ENCODE measurements around the gene NPAS3.

NPAS3 gene

DNA sequence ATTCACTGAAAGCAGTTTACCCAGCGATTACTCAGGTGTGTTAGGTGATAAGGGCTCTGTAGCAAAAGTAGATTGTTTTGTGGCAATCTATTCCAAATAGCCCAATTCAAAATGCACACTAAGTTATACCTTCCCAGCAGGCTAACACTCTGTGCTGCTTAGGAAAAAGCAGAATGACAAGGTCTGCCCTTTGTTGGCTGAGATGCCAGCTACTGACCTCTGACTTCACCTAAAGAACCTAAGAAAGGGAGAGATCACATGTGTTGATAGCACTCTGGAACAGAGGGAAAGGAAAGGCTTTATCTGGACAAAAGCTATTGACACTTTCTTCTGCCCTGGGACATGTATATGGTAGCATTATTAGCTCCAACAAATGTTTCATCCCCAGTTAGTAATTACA lies 609.9 kb downstream of the NPAS3 start:
- TF ChIP-seq, protein P1, sequence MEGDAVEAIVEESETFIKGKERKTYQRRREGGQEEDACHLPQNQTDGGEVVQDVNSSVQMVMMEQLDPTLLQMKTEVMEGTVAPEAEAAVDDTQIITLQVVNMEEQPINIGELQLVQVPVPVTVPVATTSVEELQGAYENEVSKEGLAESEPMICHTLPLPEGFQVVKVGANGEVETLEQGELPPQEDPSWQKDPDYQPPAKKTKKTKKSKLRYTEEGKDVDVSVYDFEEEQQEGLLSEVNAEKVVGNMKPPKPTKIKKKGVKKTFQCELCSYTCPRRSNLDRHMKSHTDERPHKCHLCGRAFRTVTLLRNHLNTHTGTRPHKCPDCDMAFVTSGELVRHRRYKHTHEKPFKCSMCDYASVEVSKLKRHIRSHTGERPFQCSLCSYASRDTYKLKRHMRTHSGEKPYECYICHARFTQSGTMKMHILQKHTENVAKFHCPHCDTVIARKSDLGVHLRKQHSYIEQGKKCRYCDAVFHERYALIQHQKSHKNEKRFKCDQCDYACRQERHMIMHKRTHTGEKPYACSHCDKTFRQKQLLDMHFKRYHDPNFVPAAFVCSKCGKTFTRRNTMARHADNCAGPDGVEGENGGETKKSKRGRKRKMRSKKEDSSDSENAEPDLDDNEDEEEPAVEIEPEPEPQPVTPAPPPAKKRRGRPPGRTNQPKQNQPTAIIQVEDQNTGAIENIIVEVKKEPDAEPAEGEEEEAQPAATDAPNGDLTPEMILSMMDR (conservative IDR thresholded peaks at IDR 0.05; ENCODE audit: control insufficient read depth, insufficient read depth, low read depth, low read length), result no peak
- no peak for DNase-seq (ENCODE audit: low read depth)
- no peak overlapping the region for H3K4me3 ChIP-seq (ENCODE audit: control insufficient read depth, low read depth, low read length)

DNA sequence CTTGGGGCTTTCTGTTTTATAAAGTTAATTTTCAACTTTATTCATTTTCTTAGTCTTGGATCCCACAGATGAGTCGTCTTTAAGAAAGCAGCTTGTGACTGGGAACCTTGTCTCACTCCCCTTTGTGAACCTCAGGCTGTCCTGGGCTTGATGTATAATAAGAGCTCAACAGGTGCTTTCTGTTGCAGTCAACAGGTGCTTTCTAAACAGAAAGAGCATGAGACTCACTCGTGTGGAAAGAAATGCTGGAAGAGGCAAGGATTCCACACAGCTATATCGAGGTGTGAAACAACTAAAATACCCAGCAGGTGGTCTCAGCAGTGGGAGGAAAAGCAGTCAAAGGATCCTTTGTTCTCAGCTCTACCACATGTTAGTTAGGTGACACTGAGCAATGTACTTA lies 613.3 kb downstream of the NPAS3 start:
- no peak overlapping the region for H3K4me3 ChIP-seq (ENCODE audit: control insufficient read depth, low read depth, low read length)
- DNase-seq (ENCODE audit: low read depth), result no peak
- TF ChIP-seq, protein P1 (conservative IDR thresholded peaks at IDR 0.05; ENCODE audit: control insufficient read depth, insufficient read depth, low read depth, low read length), result no peak

DNA sequence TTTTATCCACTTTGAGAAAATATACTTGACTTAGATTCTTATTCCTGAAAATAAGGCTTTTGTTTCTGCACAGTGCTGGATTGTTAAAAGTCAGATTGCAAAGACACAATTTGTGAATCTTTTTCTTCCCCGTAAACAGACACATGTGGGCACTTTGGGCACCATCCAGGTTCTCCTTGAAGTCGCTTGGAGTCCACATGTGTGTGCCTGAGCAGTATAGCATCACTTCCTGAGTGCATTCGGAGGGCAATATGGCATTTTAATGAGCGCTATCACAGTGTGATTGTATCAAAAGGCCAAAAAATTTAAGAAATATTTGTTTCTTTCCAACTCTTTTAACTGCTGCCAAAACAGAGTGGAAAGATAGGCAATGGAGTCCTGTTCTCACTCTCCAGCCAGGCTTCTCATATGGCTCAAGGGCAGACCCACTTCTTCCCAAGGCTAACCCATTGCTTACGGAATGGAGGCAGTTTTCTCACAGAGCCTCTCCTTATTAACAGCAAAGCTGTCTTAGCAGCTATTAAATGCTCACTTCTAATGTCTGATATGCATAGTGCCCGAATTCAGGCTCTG lies 615.1 kb downstream of the NPAS3 start:
- TF ChIP-seq, protein P1 (conservative IDR thresholded peaks at IDR 0.05; ENCODE audit: control insufficient read depth, insufficient read depth, low read depth, low read length), result no peak
- H3K4me3 ChIP-seq (ENCODE audit: control insufficient read depth, low read depth, low read length), result no peak overlapping the region
- DNase-seq (ENCODE audit: low read depth), result no peak

DNA sequence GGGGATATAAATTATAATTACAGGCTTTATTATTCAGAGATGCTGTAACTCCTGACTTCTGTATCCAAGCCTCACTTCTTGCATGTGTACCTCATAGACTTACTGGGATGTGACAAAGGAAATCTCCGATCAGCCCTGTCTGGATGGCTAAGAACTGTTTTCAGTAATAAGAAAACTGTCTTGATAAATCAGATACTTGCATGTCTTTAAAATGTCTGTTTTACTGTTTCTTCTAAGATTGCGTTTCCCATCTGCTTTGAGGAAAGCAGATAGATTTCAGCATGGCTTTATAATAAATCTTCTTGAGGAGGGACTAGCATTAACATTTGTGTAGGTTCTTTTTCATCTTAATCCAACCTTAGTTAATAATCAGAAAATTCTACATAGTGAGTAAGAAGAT lies 616.3 kb downstream of the NPAS3 start:
- DNase-seq (ENCODE audit: low read depth), result no peak
- TF ChIP-seq, protein P1 (conservative IDR thresholded peaks at IDR 0.05; ENCODE audit: control insufficient read depth, insufficient read depth, low read depth, low read length), result no peak
- no peak overlapping the region for H3K4me3 ChIP-seq (ENCODE audit: control insufficient read depth, low read depth, low read length)

DNA sequence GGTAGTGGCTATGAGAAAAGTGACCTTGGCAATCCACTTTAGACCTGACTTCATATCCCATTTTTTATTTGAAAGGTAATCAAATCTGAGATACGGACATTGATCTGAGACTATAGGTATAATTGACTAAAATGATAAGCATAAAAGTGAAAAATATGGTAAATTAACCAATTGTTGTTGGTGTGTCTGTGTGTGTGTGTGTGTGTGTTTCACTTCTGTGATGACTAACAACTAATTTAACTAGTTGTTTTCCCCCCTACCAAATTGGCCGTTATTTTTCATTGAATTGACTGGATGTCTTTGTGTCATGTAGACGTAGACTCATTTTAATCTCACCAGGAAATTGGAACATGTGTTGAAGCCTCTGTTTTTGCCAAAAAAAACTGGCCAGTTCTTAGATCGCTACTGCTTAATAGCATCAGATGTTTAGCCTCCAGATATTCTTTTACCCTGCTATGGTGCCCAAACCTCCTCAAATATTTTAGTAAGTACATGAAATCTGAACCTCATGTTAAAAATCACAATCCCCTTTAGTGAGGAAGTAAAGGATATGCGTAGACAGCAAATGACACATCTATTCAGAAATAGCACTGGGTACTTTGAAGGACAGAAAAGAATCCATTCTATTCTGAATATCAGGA lies 617.2 kb downstream of the NPAS3 start:
- no peak for DNase-seq (ENCODE audit: low read depth)
- TF ChIP-seq, protein P1 (conservative IDR thresholded peaks at IDR 0.05; ENCODE audit: control insufficient read depth, insufficient read depth, low read depth, low read length), result no peak
- no peak overlapping the region for H3K4me3 ChIP-seq (ENCODE audit: control insufficient read depth, low read depth, low read length)

GRCh38 chr14:33556382-33557121 lies 617.9 kb downstream of the NPAS3 start:
- H3K4me3 ChIP-seq (ENCODE audit: control insufficient read depth, low read depth, low read length), result no peak overlapping the region
- DNase-seq (ENCODE audit: low read depth), result peak; percentile 33
- TF ChIP-seq, protein P1 (conservative IDR thresholded peaks at IDR 0.05; ENCODE audit: control insufficient read depth, insufficient read depth, low read depth, low read length), result no peak

Data from fibroblast of mammary gland (primary cell).